T-cell (primary cell): ENCODE measurements around the gene NAPB. TPM values are rescaled to one million over a fixed set of nuclear protein-coding genes. Genes with fewer than 3 reads are reported as not detected.

Source experiments
- ATAC-seq, 4 experiments: fragments of 200-7000 bp in 3 of 4; fragments of 150-1000 bp in 1 of 4; cut with Tn5 transposase; replicated peaks in 1 of 4; 1 replicate in 3 of 4; 2 replicates in 1 of 4; pipeline ENCODE4 v1.10.0; 2021; ENCODE audit warnings: moderate library complexity in 3 of 4, mild to moderate bottlenecking in 2 of 4, moderate number of reproducible peaks in 1 of 4
- CTCF ChIA-PET, 2 donors: fragments of 300-600 bp; sonication (Branson Sonifier 250); formaldehyde crosslinking; loops; one replicate each; lab custom pipeline; 2022; ENCODE audit warnings: antibody characterized with exemption in 2 of 2; lab: Charles Lee
- POLR2A ChIA-PET, 2 donors: fragments of 300-600 bp; sonication (Branson Sonifier 250); formaldehyde crosslinking; loops; one replicate each; lab custom pipeline; 2022; ENCODE audit warnings: antibody characterized with exemption in 2 of 2; lab: Charles Lee
- DNase-seq, 35 experiments: peaks; one replicate each; pipeline versions ENCODE4 v3.0.0 to v3.0.0-alpha.2; 2013 to 2023
- H3K27ac ChIP-seq: one replicate; pipeline ENCODE4 v1.5.1; 2013; ENCODE audit warnings: low read length
- H3K27me3 ChIP-seq, 2 experiments: replicated peaks in 1 of 2; 1 replicate in 1 of 2; 2 replicates in 1 of 2; pipeline versions ENCODE4 v1.6.1 to v1.7.0; 2013; ENCODE audit warnings: low read length in 1 of 2, mixed read lengths in 1 of 2; ENCODE audit not compliant: control insufficient read depth in 2 of 2, insufficient read depth in 2 of 2; ENCODE audit errors: extremely low read depth in 1 of 2
- H3K36me3 ChIP-seq, 2 donors: 1 replicate in 1 of 2; 2 replicates in 1 of 2; pipeline versions ENCODE4 v1.6.1 to v1.7.0; 2013; ENCODE audit warnings: low read length in 1 of 2; ENCODE audit not compliant: control insufficient read depth in 2 of 2, insufficient read depth in 1 of 2; ENCODE audit errors: extremely low read depth in 1 of 2
- H3K4me1 ChIP-seq, 2 experiments: 1 replicate in 1 of 2; 2 replicates in 1 of 2; pipeline versions ENCODE4 v1.6.1 to v1.7.0; 2013; ENCODE audit warnings: low read length in 2 of 2, mixed read lengths in 1 of 2; ENCODE audit not compliant: insufficient read depth in 2 of 2, control insufficient read depth in 1 of 2; ENCODE audit errors: extremely low read depth in 1 of 2
- H3K4me3 ChIP-seq, 2 donors: 1 replicate in 1 of 2; 2 replicates in 1 of 2; pipeline versions ENCODE4 v1.5.1 to v1.7.0; 2013; ENCODE audit warnings: mild to moderate bottlenecking in 2 of 2, low read length in 1 of 2, moderate library complexity in 1 of 2; ENCODE audit not compliant: control insufficient read depth in 1 of 2; ENCODE audit errors: extremely low read depth in 1 of 2
- H3K9me3 ChIP-seq: 2 replicates; pipeline ENCODE4 v1.7.0; 2013
- H3K27ac Mint-ChIP-seq, 2 donors: one replicate each; pipeline ENCODE4 v1.8.0; 2020 to 2021; ENCODE audit warnings: mild to moderate bottlenecking in 2 of 2, mixed read lengths in 2 of 2
- H3K27me3 Mint-ChIP-seq, 2 donors: one replicate each; pipeline ENCODE4 v1.8.0; 2021 to 2022; ENCODE audit warnings: mixed read lengths in 2 of 2
- H3K36me3 Mint-ChIP-seq: one replicate; pipeline ENCODE4 v1.8.0; 2021; ENCODE audit warnings: mixed read lengths
- H3K4me1 Mint-ChIP-seq, 3 donors: one replicate each; pipeline ENCODE4 v1.8.0; 2020 to 2022; ENCODE audit warnings: mixed read lengths in 3 of 3, mild to moderate bottlenecking in 1 of 3
- H3K4me3 Mint-ChIP-seq, 3 donors: one replicate each; pipeline ENCODE4 v1.8.0; 2020 to 2022; ENCODE audit warnings: mild to moderate bottlenecking in 3 of 3, mixed read lengths in 3 of 3, moderate library complexity in 3 of 3
- H3K9me3 Mint-ChIP-seq, 3 donors: one replicate each; pipeline ENCODE4 v1.8.0; 2020 to 2022; ENCODE audit warnings: mixed read lengths in 3 of 3
- WGBS: methylation state at CpG from one replicate; pipeline ENCODE4 v1.1.5; 2013; ENCODE audit warnings: missing lambda C conversion rate; ENCODE audit not compliant: insufficient coverage; 5-methylcytosine and 5-hydroxymethylcytosine counted together
- total RNA-seq, 35 experiments: library from RNA in 6 of 35; stranded (reverse) in 6 of 35; fragments of 120-200 nt in 1 of 35; gene quantifications; one replicate each; pipeline versions ENCODE4 v1.2.1 to v1.2.4 and lab custom pipeline; 2013 to 2026

NAPB gene
- total RNA-seq, 5 donors from 2014 or later (not counting 1 experiment from before 2014, with no cell fraction given): 10.4 to 14.6 (median 12.2) TPM

- CTCF ChIA-PET: no interaction called here
- DNase-seq (no peak), ATAC-seq (no peak)
- peaks cover 2 to 9% of the 10 kb centered on the region in 2 experiments for H3K4me1 ChIP-seq
- no peaks in the 10 kb centered on the region for H3K27me3 ChIP-seq
- Mint-ChIP-seq H3K4me3 (no peak overlapping the region), H3K36me3 (peaks cover 46% of the 10 kb centered on the region), H3K4me1 (peaks cover 16 to 26% (median 25%) of the 10 kb centered on the region in 3 donors), H3K9me3 (no peaks in the 10 kb centered on the region), H3K27me3 (no peaks in the 10 kb centered on the region), H3K27ac (no peak overlapping the region)
- H3K9me3 ChIP-seq: no peaks in the 10 kb centered on the region
- H3K4me3 ChIP-seq: no peak overlapping the region
- 95% methylated on average over 2 of the region's 5 CpGs for WGBS
- H3K27ac ChIP-seq: no peak overlapping the region
- POLR2A ChIA-PET: interaction anchor here (1.1 to 1.2 kb wide), 2 partner anchors 20 to 36 kb away, joined by 3 to 5 read pairs; no protein-coding TSS in a partner anchor
- H3K36me3 ChIP-seq: peaks cover 5 to 70% of the 10 kb centered on the region in 2 donors
Measured at GRCh38 chr20:23370274-23370673, 51.0 kb downstream of the NAPB start.

- no peak for DNase-seq
- Mint-ChIP-seq H3K4me3 (no peak overlapping the region), H3K36me3 (peaks cover 52% of the 10 kb centered on the region), H3K27ac (no peak overlapping the region), H3K9me3 (no peaks in the 10 kb centered on the region), H3K27me3 (no peaks in the 10 kb centered on the region), H3K4me1 (peaks cover 26 to 36% (median 36%) of the 10 kb centered on the region in 3 donors)
- Histone ChIP-seq H3K4me3 (no peak overlapping the region), H3K9me3 (no peaks in the 10 kb centered on the region), H3K27ac (no peak overlapping the region), H3K27me3 (no peaks in the 10 kb centered on the region), H3K4me1 (peaks cover 2 to 14% of the 10 kb centered on the region in 2 experiments), H3K36me3 (peaks cover 5 to 63% of the 10 kb centered on the region in 2 donors)
- 97% methylated on average over 11 of the region's 14 CpGs for WGBS
- ChIA-PET POLR2A (interaction anchor here (0.6 to 1.1 kb wide), 2 partner anchors 17 to 37 kb away, joined by 3 read pairs; no protein-coding TSS in a partner anchor), CTCF (no interaction called here)
- no peak for ATAC-seq
Measured at GRCh38 chr20:23369072-23369823, 52.0 kb downstream of the NAPB start.

GRCh38 chr20:23368316-23369071 lies 52.8 kb downstream of the NAPB start:
- Histone ChIP-seq H3K4me1 (peaks cover 2 to 14% of the 10 kb centered on the region in 2 experiments), H3K36me3 (peaks cover 3 to 55% of the 10 kb centered on the region in 2 donors), H3K27me3 (no peaks in the 10 kb centered on the region), H3K27ac (no peak overlapping the region), H3K9me3 (no peaks in the 10 kb centered on the region), H3K4me3 (no peak overlapping the region)
- H3K36me3 Mint-ChIP-seq: peaks cover 47% of the 10 kb centered on the region
- POLR2A ChIA-PET: interaction anchor here in 1 of 2 donors (0.6 kb wide), 1 partner anchor 16 kb away, joined by 3 read pairs; no protein-coding TSS in a partner anchor
- DNase-seq: no peak
- peaks cover 34 to 43% (median 43%) of the 10 kb centered on the region in 3 donors for H3K4me1 Mint-ChIP-seq
- ATAC-seq: no peak
- H3K9me3 Mint-ChIP-seq: no peaks in the 10 kb centered on the region
- no CpG with 5 or more reads among the region's 2 CpGs for WGBS
- no peaks in the 10 kb centered on the region for H3K27me3 Mint-ChIP-seq
- H3K27ac Mint-ChIP-seq: peak overlapping the region in 1 of 2 donors; percentile 80
- CTCF ChIA-PET: interaction anchor here in 1 of 2 donors (1.4 kb wide), 1 partner anchor 18 kb away, joined by 6 read pairs; the partner anchor contains the start of gene NXT1
- H3K4me3 Mint-ChIP-seq: no peak overlapping the region

- ChIA-PET CTCF (interaction anchor here (0.5 to 1.4 kb wide), 2 partner anchors 15 to 18 kb away, joined by 6 to 8 read pairs; partner anchors contain the start of gene NXT1 (in 1 of the 2)), POLR2A (no interaction called here)
- Mint-ChIP-seq H3K9me3 (no peaks in the 10 kb centered on the region), H3K27ac (peak overlapping the region; percentile 31 to 80), H3K4me1 (peaks cover 41 to 51% (median 50%) of the 10 kb centered on the region in 3 donors), H3K4me3 (no peak overlapping the region), H3K27me3 (no peaks in the 10 kb centered on the region), H3K36me3 (peaks cover 46% of the 10 kb centered on the region)
- Histone ChIP-seq H3K27ac (no peak overlapping the region), H3K4me1 (peaks cover 2 to 21% of the 10 kb centered on the region in 2 experiments), H3K9me3 (no peaks in the 10 kb centered on the region), H3K27me3 (no peaks in the 10 kb centered on the region), H3K4me3 (no peak overlapping the region), H3K36me3 (peaks cover 3 to 48% of the 10 kb centered on the region in 2 donors)
- no peak for DNase-seq
- ATAC-seq: peak in 1 of 4 experiments; percentile 30
Measured at GRCh38 chr20:23367770-23368169, 53.5 kb downstream of the NAPB start.

- WGBS: no CpG with 5 or more reads among the region's 1 CpG
- CTCF ChIA-PET: interaction anchor here in 1 of 2 donors (4.3 kb wide), 1 partner anchor 16 kb away, joined by 15 read pairs; the partner anchor contains the start of gene NXT1
- H3K4me3 ChIP-seq: no peak overlapping the region
- peak overlapping the region; percentile 53 to 80 for H3K27ac Mint-ChIP-seq
- H3K27me3 Mint-ChIP-seq: no peaks in the 10 kb centered on the region
- no peaks in the 10 kb centered on the region for H3K9me3 Mint-ChIP-seq
- no peaks in the 10 kb centered on the region for H3K9me3 ChIP-seq
- peak overlapping the region; percentile 31 for H3K27ac ChIP-seq
- peak in 1 of 35 experiments; percentile 45 for DNase-seq
- peaks cover 43% of the 10 kb centered on the region for H3K36me3 Mint-ChIP-seq
- H3K36me3 ChIP-seq: peaks cover 3 to 36% of the 10 kb centered on the region in 2 donors
- ATAC-seq: no peak
- H3K27me3 ChIP-seq: no peaks in the 10 kb centered on the region
- POLR2A ChIA-PET: interaction anchor here in 1 of 2 donors (1.1 kb wide), 1 partner anchor 17 kb away, joined by 5 read pairs; no protein-coding TSS in a partner anchor
- peaks cover 46 to 53% (median 52%) of the 10 kb centered on the region in 3 donors for H3K4me1 Mint-ChIP-seq
- H3K4me1 ChIP-seq: peaks cover 4 to 25% of the 10 kb centered on the region in 2 experiments
- H3K4me3 Mint-ChIP-seq: peak overlapping the region in 1 of 3 donors; percentile 30
Measured at GRCh38 chr20:23366384-23366783, 54.9 kb downstream of the NAPB start.
